MM.1S (cell line): ENCODE data around the gene TEAD2.
"Not testable (repeated sequence)": the region's sequence is repeated elsewhere in the genome, so short reads cannot be mapped to it uniquely, and the experiment has no call there.

Source experiments
- DNase-seq: peaks from one replicate; pipeline ENCODE4 v3.0.0-alpha.2; 2015
- H2AFZ ChIP-seq: fragments of 300-600 bp; sonication (generic); 2 replicates; pipeline ENCODE4 v1.6.0; 2016; ENCODE audit warnings: antibody characterized with exemption, low read length
- H3F3A ChIP-seq: fragments of 300-600 bp; sonication (generic); 2 replicates; pipeline ENCODE4 v1.6.1; 2016; ENCODE audit warnings: mild to moderate bottlenecking, antibody characterized with exemption, low read length, moderate library complexity, mixed read lengths; ENCODE audit not compliant: insufficient read depth
- H3K27ac ChIP-seq: fragments of 300-600 bp; sonication (generic); 2 replicates; pipeline ENCODE4 v1.5.1; 2016; ENCODE audit warnings: mild to moderate bottlenecking, low read length
- H3K27me3 ChIP-seq: fragments of 300-600 bp; sonication (generic); replicated peaks from 2 replicates; pipeline ENCODE4 v1.6.0; 2016; ENCODE audit warnings: low read length; ENCODE audit not compliant: insufficient read depth
- H3K36me3 ChIP-seq: fragments of 300-600 bp; sonication (generic); replicated peaks from 2 replicates; pipeline ENCODE4 v1.6.1; 2016; ENCODE audit warnings: mild to moderate bottlenecking, low read length, mixed read lengths; ENCODE audit not compliant: insufficient read depth
- H3K4me1 ChIP-seq: fragments of 300-600 bp; sonication (generic); 2 replicates; pipeline ENCODE4 v1.6.1; 2016; ENCODE audit warnings: low read length, mixed read lengths
- H3K4me2 ChIP-seq: fragments of 300-600 bp; sonication (generic); 2 replicates; pipeline ENCODE4 v1.6.0; 2016; ENCODE audit warnings: low read depth, low read length
- H3K4me3 ChIP-seq: fragments of 300-600 bp; sonication (generic); 2 replicates; pipeline ENCODE4 v1.5.1; 2016; ENCODE audit warnings: low read length, mixed read lengths
- H3K79me2 ChIP-seq: fragments of 300-600 bp; sonication (generic); 2 replicates; pipeline ENCODE4 v1.6.1; 2016; ENCODE audit warnings: mixed run types, low read length, mixed read lengths
- H3K9ac ChIP-seq: fragments of 300-600 bp; sonication (generic); 2 replicates; pipeline ENCODE4 v1.6.1; 2016; ENCODE audit warnings: low read length, mixed read lengths
- H3K9me2 ChIP-seq: fragments of 300-600 bp; sonication (generic); replicated peaks from 2 replicates; pipeline ENCODE4 v1.6.1; 2016; ENCODE audit warnings: mild to moderate bottlenecking, low read length, mixed read lengths; ENCODE audit not compliant: insufficient read depth
- H3K9me3 ChIP-seq: fragments of 300-600 bp; sonication (generic); replicated peaks from 2 replicates; pipeline ENCODE4 v1.6.1; 2016; ENCODE audit warnings: mild to moderate bottlenecking, low read length, mixed read lengths; ENCODE audit not compliant: insufficient read depth
- H4K20me1 ChIP-seq: fragments of 300-600 bp; sonication (generic); 2 replicates; pipeline ENCODE4 v1.6.1; 2016; ENCODE audit warnings: mild to moderate bottlenecking, low read length, moderate library complexity, mixed read lengths; ENCODE audit not compliant: insufficient read depth
- CTCF ChIP-seq: fragments of 300-600 bp; sonication (generic); IDR thresholded peaks from 2 replicates; pipeline ENCODE4 v1.5.1; 2016; ENCODE audit warnings: antibody characterized with exemption, low read length, mixed read lengths
- EZH2 ChIP-seq: fragments of 300-600 bp; sonication (generic); optimal IDR thresholded peaks from 2 replicates; pipeline ENCODE3; 2017; ENCODE audit warnings: low read depth, mild to moderate bottlenecking, antibody characterized with exemption, low read length, mixed read lengths
- EZH2phosphoT487 ChIP-seq: fragments of 300-600 bp; sonication (generic); IDR thresholded peaks from 2 replicates; pipeline ENCODE4 v1.6.1; 2018; ENCODE audit warnings: antibody characterized with exemption, low read length

The TEAD2 gene

GRCh38 chr19:49316284-49316683 lies 45.9 kb downstream of the TEAD2 start:
- TF ChIP-seq EZH2 (no peak), CTCF (no peak)
- Histone ChIP-seq H3K9ac (no peak overlapping the region), H3F3A (no peaks in the 10 kb centered on the region), H3K36me3 (no peaks in the 10 kb centered on the region), H3K4me1 (no peaks in the 10 kb centered on the region), H3K79me2 (no peaks in the 10 kb centered on the region), H4K20me1 (no peaks in the 10 kb centered on the region), H2AFZ (no peak overlapping the region), H3K27ac (no peak overlapping the region), H3K9me2 (no peaks in the 10 kb centered on the region), H3K9me3 (no peaks in the 10 kb centered on the region), H3K4me2 (no peak overlapping the region), H3K27me3 (peaks cover 14% of the 10 kb centered on the region), H3K4me3 (no peak overlapping the region)
- no peak for DNase-seq

- Histone ChIP-seq H4K20me1 (no peaks in the 10 kb centered on the region), H3F3A (no peaks in the 10 kb centered on the region), H3K36me3 (no peaks in the 10 kb centered on the region), H3K27me3 (peaks cover 7% of the 10 kb centered on the region), H3K9me3 (no peaks in the 10 kb centered on the region), H3K27ac (no peak overlapping the region), H3K4me2 (no peak overlapping the region), H3K4me3 (no peak overlapping the region), H3K9ac (no peak overlapping the region), H3K9me2 (no peaks in the 10 kb centered on the region), H3K4me1 (no peaks in the 10 kb centered on the region), H3K79me2 (no peaks in the 10 kb centered on the region), H2AFZ (no peak overlapping the region)
- no peak for TF ChIP-seq EZH2
- TF ChIP-seq EZH2phosphoT487, result no peak
- TF ChIP-seq CTCF, result no peak
- DNase-seq, result no peak
Observed at GRCh38 chr19:49315111-49315510, 47.1 kb downstream of the TEAD2 start.

- Histone ChIP-seq H3K4me3 (no peak overlapping the region), H3K4me1 (no peaks in the 10 kb centered on the region), H3K79me2 (no peaks in the 10 kb centered on the region)
Observed at GRCh38 chr19:49309087-49309486, 53.1 kb downstream of the TEAD2 start.

GRCh38 chr19:49306734-49307133 lies 55.5 kb downstream of the TEAD2 start:
- H3K9me2 ChIP-seq, DNase-seq, H3K4me3 ChIP-seq, H3K4me2 ChIP-seq, H4K20me1 ChIP-seq, H2AFZ ChIP-seq, H3K9me3 ChIP-seq, H3K27ac ChIP-seq, H3F3A ChIP-seq, H3K9ac ChIP-seq, H3K79me2 ChIP-seq, H3K36me3 ChIP-seq, H3K4me1 ChIP-seq: not testable (repeated sequence)
- H3K27me3 ChIP-seq, result peaks cover 40% of the 10 kb centered on the region

More at GRCh38 chr19:49309087-49309486, 53.1 kb downstream of the TEAD2 start:
- no peaks in the 10 kb centered on the region for H3K9me3 ChIP-seq
- no peaks in the 10 kb centered on the region for H4K20me1 ChIP-seq
- no peak overlapping the region for H3K4me2 ChIP-seq
- TF ChIP-seq CTCF (no peak), EZH2phosphoT487 (no peak), EZH2 (no peak)
- H3K27me3 ChIP-seq, result peaks cover 32% of the 10 kb centered on the region; the same call in 1 of the 2 replicates
- H3K9me2 ChIP-seq, result no peaks in the 10 kb centered on the region
- DNase-seq, result no peak
- no peak overlapping the region for H2AFZ ChIP-seq
- no peaks in the 10 kb centered on the region for H3F3A ChIP-seq
- H3K36me3 ChIP-seq, result no peaks in the 10 kb centered on the region
- no peak overlapping the region for H3K27ac ChIP-seq
- no peak overlapping the region for H3K9ac ChIP-seq
